ENCODE results near the gene FAM20C.

DNA sequence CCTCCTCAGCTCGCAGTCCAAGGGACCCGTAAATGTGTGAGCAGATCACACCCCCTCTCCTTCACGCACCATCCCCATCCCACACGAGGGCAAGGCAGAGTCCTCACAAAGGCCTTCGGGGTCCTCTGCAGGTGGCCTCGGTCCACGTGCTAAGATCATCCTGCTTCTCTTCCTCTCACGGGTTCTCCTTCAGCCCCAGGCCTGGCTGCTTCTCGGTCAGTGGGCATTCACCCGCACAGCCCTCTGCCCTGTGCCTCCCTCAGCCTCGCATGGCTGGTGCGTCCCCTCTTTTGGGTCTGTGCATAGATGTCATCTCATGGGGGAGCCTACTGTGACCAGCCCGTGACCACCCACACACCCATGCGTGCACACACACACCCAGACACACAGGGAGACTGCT lies 80.3 kb downstream of the FAM20C start:
- TF ChIP-seq, protein P1, sequence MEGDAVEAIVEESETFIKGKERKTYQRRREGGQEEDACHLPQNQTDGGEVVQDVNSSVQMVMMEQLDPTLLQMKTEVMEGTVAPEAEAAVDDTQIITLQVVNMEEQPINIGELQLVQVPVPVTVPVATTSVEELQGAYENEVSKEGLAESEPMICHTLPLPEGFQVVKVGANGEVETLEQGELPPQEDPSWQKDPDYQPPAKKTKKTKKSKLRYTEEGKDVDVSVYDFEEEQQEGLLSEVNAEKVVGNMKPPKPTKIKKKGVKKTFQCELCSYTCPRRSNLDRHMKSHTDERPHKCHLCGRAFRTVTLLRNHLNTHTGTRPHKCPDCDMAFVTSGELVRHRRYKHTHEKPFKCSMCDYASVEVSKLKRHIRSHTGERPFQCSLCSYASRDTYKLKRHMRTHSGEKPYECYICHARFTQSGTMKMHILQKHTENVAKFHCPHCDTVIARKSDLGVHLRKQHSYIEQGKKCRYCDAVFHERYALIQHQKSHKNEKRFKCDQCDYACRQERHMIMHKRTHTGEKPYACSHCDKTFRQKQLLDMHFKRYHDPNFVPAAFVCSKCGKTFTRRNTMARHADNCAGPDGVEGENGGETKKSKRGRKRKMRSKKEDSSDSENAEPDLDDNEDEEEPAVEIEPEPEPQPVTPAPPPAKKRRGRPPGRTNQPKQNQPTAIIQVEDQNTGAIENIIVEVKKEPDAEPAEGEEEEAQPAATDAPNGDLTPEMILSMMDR (conservative IDR thresholded peaks at IDR 0.05; ENCODE audit: low read depth, low read length) = no peak
- no peak for TF ChIP-seq EZH2 (IDR thresholded peaks at IDR 0.05; ENCODE audit: borderline replicate concordance, low read depth, low read length, poor library complexity, severe bottlenecking)

All from A673 (cell line).